B cell (primary cell): ENCODE measurements around the gene TMEM151A.

Experiments
- EZH2 ChIP-seq: IDR thresholded peaks from 2 replicates; pipeline ENCODE4 v1.6.1; 2012; ENCODE audit warnings: borderline replicate concordance, low read depth, mild to moderate bottlenecking, moderate library complexity, low read length; ENCODE audit not compliant: insufficient read depth, poor library complexity, severe bottlenecking
- TF ChIP-seq, protein P1 (sequence below): fragments of 200-600 bp; IDR thresholded peaks from one replicate; pipeline ENCODE4 v1.8.0; 2022; ENCODE audit warnings: antibody characterized with exemption, mild to moderate bottlenecking

- TF ChIP-seq, protein P1, sequence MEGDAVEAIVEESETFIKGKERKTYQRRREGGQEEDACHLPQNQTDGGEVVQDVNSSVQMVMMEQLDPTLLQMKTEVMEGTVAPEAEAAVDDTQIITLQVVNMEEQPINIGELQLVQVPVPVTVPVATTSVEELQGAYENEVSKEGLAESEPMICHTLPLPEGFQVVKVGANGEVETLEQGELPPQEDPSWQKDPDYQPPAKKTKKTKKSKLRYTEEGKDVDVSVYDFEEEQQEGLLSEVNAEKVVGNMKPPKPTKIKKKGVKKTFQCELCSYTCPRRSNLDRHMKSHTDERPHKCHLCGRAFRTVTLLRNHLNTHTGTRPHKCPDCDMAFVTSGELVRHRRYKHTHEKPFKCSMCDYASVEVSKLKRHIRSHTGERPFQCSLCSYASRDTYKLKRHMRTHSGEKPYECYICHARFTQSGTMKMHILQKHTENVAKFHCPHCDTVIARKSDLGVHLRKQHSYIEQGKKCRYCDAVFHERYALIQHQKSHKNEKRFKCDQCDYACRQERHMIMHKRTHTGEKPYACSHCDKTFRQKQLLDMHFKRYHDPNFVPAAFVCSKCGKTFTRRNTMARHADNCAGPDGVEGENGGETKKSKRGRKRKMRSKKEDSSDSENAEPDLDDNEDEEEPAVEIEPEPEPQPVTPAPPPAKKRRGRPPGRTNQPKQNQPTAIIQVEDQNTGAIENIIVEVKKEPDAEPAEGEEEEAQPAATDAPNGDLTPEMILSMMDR = no peak
- TF ChIP-seq EZH2 = no peak
Observed at GRCh38 chr11:66259225-66259624, 32.5 kb upstream of the TMEM151A start.
